ENCODE results near the gene CBARP.

Gene CBARP

DNA sequence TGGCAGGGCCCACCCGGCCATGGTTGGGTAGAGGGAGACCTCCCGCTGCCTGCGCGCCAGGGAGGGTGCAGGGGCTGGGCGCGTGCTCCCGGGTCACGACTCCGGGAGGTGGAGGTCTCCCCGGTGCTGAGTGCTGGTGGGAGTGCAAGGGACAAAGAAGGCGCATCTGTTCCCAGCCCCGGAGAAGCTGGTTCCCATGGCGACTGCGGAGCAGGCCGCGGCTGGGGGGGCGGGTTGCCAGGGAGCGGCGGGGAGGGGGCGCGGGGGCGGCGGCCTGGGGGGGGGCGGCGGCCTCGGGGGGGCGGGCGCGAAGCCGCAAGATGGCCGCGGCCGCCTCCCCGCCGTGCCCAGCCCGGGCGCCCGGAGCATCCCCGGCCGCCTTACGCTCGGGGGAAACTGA, 1.2 kb downstream of the CBARP start:
- DNase-seq: no peak

GRCh38 chr19:1235625-1236538, 1.9 kb downstream of the CBARP start:
- no peak for DNase-seq

GRCh38 chr19:1234955-1235380, 2.8 kb downstream of the CBARP start:
- DNase-seq: no peak

GRCh38 chr19:1234051-1234954, 3.5 kb downstream of the CBARP start:
- DNase-seq: no peak

- DNase-seq: no peak
Measured at GRCh38 chr19:1233115-1233667, 4.6 kb downstream of the CBARP start.

DNA sequence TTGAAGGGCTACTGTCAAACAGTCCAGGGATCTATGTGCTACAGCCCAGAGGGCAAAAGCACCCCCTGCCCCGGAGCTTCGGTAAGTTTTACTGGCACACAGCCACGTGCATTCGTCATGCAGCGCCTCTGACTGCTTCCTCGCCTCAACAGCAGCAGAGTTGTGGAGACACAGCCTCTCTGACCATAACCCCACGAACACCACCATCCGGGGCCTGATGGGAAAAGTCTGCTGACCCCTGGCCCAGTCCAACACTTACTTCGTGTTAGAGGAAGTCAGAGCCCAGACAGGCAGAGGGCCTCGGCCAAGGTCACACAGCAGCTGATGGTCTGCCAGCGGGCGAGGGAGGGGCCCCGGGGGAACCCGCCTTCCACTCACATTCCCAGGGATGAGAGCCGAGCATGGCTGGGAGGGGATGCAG, 5.1 kb downstream of the CBARP start:
- no peak for DNase-seq

DNA sequence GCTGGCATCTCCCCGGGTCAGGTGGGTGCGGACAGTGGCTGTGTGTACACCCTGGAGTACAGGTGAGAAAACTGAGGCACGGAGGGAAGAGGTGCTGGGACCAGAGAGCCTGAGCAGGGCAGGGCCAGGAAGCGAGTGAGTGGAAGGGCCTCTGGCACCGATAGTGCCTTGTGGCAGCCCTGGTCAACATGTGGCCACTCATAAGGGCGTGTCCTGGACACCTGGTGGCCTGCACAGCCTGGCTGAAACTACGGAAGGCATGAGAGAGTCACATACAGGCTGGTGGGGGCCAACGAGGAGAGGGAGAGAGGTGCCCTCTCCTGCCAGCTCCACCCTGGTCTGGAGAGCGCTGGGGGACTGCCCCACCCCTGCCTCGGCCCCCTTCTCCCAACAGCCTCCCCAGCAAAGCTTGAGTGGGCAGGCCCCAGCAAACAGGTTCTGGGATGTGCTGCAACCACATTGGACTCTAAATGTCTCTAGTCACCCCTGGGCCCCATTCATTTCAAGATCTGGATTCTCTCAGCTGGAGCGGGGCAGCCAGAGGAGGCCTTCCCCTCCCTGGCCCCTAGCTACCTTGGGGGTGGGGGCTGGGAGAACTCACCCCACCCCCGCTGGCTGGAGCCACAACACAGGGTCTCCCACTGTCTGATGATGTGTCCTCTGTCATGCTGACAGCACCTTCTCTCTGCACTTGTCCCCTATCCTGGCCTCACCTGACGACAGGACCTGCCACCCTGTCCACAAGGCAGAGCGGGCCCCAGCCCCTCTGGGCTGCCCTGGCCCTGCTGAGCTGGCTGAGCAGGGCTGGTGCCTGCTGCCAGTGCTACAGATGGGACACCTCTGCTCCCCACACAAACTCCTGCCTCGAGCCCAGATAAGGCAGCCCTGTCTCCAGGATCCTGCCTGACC, 5.8 kb downstream of the CBARP start:
- DNase-seq: no peak

DNA sequence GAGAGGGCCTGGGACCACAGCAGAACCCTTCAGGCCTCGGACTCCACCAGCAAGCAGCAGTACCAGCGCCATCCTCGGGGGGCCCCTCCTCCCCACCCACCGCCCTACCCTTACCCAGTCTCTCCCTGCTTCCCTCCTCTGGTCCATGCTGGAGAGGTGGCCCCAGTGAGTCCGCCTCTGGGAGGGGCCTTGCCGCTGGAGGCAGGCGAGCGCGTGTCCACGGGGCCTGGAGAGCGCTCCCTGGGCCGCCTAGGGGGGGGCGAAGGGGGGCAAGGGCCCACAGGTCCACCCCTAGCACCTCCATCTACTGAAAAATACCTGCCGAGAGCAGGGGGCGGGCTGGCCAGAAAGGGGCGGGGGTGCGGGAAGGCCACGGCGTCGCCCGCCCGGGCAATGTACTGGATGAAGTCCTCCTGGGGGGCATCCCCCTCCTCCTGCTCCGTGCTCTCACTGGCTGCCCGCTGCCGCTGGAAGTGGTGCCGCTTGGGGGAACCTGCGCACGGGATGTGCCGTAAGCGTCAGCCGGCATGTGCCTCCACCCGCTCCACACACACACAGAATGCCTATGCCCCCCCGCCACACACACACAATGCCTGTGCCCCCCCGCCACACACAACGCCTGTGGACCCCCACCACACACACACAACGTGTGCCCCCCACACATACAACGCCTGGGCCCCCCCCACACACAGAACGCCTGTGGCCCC, 6.9 kb downstream of the CBARP start:
- DNase-seq: no peak

GRCh38 chr19:1229924-1230782, 7.7 kb downstream of the CBARP start:
- no peak for DNase-seq

DNA sequence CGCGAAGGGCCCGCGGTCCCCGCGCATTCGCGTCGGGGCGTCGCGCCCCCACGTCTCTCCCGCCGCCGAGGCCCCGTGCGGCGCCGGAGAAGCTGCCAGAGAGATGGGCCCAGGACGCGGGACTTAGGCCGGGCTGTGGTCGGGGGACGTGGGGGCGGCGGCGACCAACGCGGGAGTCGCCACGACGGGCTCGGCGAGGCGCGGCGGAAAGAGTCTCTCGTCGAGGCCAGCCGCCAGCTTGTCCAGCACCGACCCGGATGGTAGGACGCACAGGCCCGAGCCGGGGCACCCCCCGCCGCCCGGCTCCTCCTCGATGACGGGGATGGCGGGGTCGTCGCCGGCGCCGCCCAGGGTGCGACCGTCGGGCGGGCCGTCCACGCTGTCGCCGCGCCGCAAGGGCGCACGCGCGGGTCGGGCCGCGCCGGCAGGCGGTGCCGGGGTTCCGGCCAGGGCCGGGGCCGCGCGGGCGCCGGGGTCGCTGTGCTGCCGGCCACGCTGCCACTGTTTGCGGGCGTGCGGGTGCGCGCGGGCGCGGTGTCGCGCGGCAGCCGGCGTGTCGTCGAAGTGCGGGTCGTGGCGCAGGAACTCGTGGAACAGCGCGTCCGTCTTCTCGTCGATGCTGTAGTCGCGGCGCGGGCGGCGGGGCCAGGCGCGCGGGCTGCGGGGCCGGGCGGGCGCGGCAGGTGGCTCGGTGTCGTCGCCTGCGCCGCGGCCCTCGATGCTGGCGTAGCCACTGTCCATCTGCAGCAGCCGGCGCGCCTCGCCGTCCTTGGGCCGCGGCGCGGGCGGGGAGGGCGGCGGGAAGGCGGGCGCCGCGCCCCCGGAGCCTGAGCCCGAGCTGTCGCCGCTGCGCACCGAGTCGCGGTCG, 8.5 kb downstream of the CBARP start:
- DNase-seq: no peak

- no peak for DNase-seq
Measured at GRCh38 chr19:1228161-1228957, 9.4 kb downstream of the CBARP start.

DNA sequence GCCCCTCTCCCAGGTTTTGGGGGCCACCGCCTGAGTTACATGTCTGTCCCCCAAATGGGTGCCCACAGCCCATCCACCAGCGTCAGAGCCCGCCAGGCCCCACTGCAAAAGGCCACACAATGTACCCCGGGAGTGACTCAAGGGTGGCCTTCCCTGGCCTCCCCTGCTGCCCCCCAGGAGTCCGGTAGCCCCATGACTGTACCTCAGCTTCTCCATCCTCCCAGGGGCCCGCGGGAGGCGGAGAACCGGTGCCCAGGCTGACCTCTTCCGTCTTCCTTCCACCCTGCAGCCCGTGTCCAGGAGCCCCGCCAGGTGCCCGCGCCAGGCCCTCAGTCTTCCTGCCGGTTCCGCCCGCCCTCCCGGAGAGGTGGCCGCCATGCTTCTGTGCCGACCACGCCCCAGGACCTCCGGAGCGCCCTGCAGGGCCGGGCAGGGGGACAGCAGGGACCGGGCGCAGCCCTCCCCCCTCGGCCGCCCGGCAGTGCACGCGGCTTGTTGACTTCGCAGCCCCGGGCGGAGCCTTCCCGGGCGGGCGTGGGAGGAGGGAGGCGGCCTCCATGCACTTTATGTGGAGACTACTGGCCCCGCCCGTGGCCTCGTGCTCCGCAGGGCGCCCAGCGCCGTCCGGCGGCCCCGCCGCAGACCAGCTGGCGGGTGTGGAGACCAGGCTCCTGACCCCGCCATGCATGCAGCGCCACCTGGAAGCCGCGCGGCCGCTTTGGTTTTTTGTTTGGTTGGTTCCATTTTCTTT, 10.3 kb downstream of the CBARP start:
- DNase-seq: no peak

- DNase-seq: no peak
Measured at GRCh38 chr19:1226522-1227303, 11.1 kb downstream of the CBARP start.

DNA sequence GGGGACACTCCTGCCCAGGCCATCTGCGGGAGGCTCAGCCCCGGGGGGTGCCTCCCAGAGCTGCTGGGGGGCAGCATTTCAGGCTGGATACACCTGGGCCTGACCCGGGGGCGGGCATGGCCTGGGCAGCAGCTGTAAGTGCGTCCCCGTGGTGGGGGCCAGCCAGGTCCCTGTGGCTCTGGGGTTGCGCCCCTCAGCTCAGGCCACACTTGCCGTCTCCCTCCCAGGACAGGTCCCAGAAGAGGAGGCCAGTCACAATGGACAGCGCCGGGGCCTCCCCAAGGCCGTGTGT, 11.6 kb downstream of the CBARP start:
- no peak for DNase-seq

DNA sequence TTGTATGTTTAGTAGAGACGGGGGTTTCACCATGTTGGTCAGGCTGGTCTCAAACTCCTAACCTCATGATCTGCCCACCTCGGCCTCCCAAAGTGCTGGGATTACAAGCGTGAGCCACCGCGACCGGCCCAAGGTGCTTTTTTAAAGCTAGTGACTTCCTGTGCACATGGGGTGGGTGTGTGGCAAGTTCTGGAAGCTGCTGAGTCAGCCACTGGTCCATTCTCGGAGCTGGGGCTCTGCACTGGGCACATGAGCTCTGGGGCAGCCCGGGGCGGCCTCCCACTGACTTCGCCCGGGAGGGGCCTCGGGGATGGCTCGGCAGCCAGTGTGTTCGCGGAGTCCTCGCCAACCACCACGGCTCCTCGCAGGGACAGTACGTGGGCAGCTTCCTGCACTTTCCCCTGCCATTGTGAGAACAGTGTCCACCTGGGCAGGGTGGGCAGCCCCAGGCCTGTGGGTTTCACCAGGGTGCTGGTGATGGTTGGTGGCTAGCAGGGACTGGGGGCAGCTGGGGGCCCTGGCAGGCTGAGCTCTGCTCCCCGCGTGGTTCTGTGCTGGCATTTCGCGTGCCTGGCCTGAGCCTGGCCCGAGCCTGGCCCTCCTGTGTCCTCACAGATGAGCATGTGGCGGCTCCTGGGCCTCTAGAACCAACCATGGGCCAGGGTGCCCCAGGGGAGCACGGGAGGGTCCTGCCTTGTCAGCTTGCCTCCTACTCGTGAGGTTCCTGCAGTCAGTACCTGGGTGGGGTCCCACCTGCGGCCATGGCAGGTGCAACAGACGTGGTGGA, 12.2 kb downstream of the CBARP start:
- no peak for DNase-seq

DNA sequence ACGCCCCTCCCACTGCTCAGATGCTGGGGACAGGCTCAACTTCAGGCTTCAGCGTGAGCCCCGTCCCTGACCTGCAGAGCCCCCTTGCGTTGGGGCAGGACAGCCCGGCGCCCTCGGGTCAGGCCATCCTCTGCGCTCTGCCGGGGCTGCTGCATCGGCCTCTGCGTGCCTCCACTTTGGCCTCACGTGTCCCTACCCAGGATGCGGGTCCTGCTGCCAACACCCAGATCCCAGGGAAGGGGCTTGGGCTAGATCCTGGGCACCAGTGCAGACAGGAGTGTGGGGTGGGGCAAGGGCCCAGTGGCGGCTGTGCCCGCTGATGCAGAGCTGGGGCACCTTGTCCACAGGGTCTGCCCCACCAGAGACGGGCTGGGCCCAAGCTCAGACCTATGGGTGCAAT, 13.0 kb downstream of the CBARP start:
- no peak for DNase-seq
